ENCODE measurements around the gene DGKH.

Gene DGKH

DNA sequence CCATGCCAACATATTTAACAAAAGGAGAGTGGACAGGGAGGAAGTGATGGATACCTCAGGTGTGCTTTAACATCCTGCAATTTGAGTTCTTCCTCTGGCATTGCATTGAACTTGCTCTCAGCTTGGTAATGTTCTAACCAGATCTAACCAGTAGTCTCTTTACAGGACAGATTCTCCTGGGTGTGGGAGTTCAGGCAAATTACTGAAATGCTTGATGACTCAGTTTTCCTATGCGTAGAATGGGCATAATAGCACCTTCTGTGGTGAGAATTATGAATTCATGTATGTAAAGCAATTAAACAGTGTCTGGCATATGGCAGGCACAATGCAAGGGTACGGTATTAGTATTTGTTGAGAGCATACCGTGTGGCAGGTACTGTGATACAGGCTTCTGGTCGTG lies 227.1 kb downstream of the DGKH start:
- Histone ChIP-seq H3K9me3 (ENCODE audit: control insufficient read depth, insufficient read depth, low read length) (no peaks in the 10 kb centered on the region), H3K9me2 (replicated peaks; ENCODE audit: control insufficient read depth, low read length) (no peaks in the 10 kb centered on the region), H3K79me2 (ENCODE audit: control insufficient read depth, low read length) (peaks cover 84% of the 10 kb centered on the region), H3K4me3 (ENCODE audit: low read length) (peak overlapping the region; percentile 96), H3K36me3 (ENCODE audit: control insufficient read depth, low read length) (peaks cover 37% of the 10 kb centered on the region), H3K4me2 (ENCODE audit: low read length) (peak overlapping the region; percentile 84), H3K27ac (ENCODE audit: low read depth, low read length) (no peak overlapping the region), H3F3A (ENCODE audit: control insufficient read depth, insufficient read depth) (no peaks in the 10 kb centered on the region), H3K4me1 (ENCODE audit: control insufficient read depth, low read length) (peaks cover 72% of the 10 kb centered on the region), H3K27me3 (ENCODE audit: control insufficient read depth, low read length) (no peaks in the 10 kb centered on the region), H4K20me1 (ENCODE audit: control insufficient read depth, insufficient read depth, low read depth, low read length) (peaks cover 10% of the 10 kb centered on the region; the same call in 1 of the 2 replicates)
- TF ChIP-seq EZH2phosphoT487 (IDR thresholded peaks at IDR 0.05; ENCODE audit: borderline replicate concordance, low read length), result no peak
- TF ChIP-seq, protein P1, sequence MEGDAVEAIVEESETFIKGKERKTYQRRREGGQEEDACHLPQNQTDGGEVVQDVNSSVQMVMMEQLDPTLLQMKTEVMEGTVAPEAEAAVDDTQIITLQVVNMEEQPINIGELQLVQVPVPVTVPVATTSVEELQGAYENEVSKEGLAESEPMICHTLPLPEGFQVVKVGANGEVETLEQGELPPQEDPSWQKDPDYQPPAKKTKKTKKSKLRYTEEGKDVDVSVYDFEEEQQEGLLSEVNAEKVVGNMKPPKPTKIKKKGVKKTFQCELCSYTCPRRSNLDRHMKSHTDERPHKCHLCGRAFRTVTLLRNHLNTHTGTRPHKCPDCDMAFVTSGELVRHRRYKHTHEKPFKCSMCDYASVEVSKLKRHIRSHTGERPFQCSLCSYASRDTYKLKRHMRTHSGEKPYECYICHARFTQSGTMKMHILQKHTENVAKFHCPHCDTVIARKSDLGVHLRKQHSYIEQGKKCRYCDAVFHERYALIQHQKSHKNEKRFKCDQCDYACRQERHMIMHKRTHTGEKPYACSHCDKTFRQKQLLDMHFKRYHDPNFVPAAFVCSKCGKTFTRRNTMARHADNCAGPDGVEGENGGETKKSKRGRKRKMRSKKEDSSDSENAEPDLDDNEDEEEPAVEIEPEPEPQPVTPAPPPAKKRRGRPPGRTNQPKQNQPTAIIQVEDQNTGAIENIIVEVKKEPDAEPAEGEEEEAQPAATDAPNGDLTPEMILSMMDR (IDR thresholded peaks at IDR 0.05; ENCODE audit: low read depth, low read length, poor library complexity, severe bottlenecking), result no peak

DNA sequence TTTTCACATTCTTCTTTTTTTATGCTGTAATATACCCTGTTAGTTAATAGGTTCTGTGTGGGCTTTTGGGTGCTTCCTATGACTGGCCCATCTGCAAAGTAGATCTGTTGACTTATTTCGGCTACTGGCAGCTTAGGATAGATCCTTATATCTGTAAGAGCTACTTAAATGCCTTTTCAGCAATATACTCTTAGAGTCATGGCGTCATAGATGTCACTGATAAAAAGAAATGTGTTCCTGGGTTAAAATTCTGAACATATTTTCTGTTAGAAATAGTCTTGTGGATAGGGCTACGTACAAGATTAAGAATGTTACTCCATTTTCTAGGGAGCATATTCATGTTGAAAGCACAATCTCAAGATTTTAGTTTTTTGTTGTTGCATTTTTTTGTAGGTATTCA lies 228.2 kb downstream of the DGKH start:
- Histone ChIP-seq H3K36me3 (ENCODE audit: control insufficient read depth, low read length) (peaks cover 41% of the 10 kb centered on the region), H4K20me1 (ENCODE audit: control insufficient read depth, insufficient read depth, low read depth, low read length) (peaks cover 10% of the 10 kb centered on the region; the same call in 1 of the 2 replicates), H3K4me3 (ENCODE audit: low read length) (no peak overlapping the region), H3K79me2 (ENCODE audit: control insufficient read depth, low read length) (peaks cover 96% of the 10 kb centered on the region), H3K9me2 (replicated peaks; ENCODE audit: control insufficient read depth, low read length) (no peaks in the 10 kb centered on the region), H3K4me2 (ENCODE audit: low read length) (no peak overlapping the region), H3K4me1 (ENCODE audit: control insufficient read depth, low read length) (peaks cover 73% of the 10 kb centered on the region), H3K27ac (ENCODE audit: low read depth, low read length) (no peak overlapping the region), H3K9me3 (ENCODE audit: control insufficient read depth, insufficient read depth, low read length) (no peaks in the 10 kb centered on the region), H3K27me3 (ENCODE audit: control insufficient read depth, low read length) (no peaks in the 10 kb centered on the region), H3F3A (ENCODE audit: control insufficient read depth, insufficient read depth) (no peaks in the 10 kb centered on the region)
- TF ChIP-seq EZH2phosphoT487 (IDR thresholded peaks at IDR 0.05; ENCODE audit: borderline replicate concordance, low read length), result no peak
- TF ChIP-seq, protein P1 (IDR thresholded peaks at IDR 0.05; ENCODE audit: low read depth, low read length, poor library complexity, severe bottlenecking), result no peak

DNA sequence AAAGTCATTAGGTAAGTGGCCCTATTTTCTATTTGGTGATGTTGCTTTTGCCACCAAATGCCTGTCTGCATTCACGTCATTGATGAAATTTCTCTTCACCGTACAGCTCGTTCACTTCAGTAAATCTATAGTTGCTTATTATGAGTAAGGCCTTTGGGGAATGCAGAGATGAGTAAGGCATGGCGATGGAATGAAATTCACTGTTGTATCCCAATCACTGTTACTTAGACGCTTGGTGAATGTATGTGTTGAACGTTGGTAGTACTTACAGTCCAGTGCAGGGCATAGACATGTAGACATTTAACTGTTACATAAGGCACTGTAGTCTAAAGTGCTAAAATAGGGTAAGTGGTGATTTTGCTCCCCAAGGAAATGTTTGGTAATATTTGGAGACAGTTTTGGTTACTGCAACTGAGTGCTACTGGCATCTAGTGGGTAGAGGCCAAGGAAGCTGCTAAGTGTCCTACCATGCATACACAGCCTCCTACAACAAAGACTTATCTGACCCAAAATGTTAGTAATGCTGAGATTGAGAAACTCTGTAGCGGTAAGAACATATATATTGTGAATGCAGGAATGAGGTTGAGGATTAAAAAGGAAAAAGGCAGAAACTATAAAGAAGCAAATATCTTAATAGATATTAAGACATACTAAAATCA lies 229.3 kb downstream of the DGKH start:
- Histone ChIP-seq H3K27me3 (ENCODE audit: control insufficient read depth, low read length) (no peaks in the 10 kb centered on the region), H3F3A (ENCODE audit: control insufficient read depth, insufficient read depth) (no peaks in the 10 kb centered on the region), H3K9me3 (ENCODE audit: control insufficient read depth, insufficient read depth, low read length) (no peaks in the 10 kb centered on the region), H3K27ac (ENCODE audit: low read depth, low read length) (no peak overlapping the region), H3K9me2 (replicated peaks; ENCODE audit: control insufficient read depth, low read length) (no peaks in the 10 kb centered on the region), H3K4me2 (ENCODE audit: low read length) (no peak overlapping the region), H3K4me1 (ENCODE audit: control insufficient read depth, low read length) (peaks cover 78% of the 10 kb centered on the region), H4K20me1 (ENCODE audit: control insufficient read depth, insufficient read depth, low read depth, low read length) (peaks cover 10% of the 10 kb centered on the region; the same call in 1 of the 2 replicates), H3K36me3 (ENCODE audit: control insufficient read depth, low read length) (peaks cover 38% of the 10 kb centered on the region), H3K4me3 (ENCODE audit: low read length) (no peak overlapping the region), H3K79me2 (ENCODE audit: control insufficient read depth, low read length) (peaks cover 99% of the 10 kb centered on the region)
- no peak for TF ChIP-seq EZH2phosphoT487 (IDR thresholded peaks at IDR 0.05; ENCODE audit: borderline replicate concordance, low read length)
- TF ChIP-seq, protein P1 (IDR thresholded peaks at IDR 0.05; ENCODE audit: low read depth, low read length, poor library complexity, severe bottlenecking), result no peak
